GM18861 (cell line): ENCODE results near the gene CACTIN.
A peak's percentile ranks its signal among the peaks of the same experiment; 100 is the strongest.

Source experiments
- ATAC-seq: cut with Tn5 transposase; IDR thresholded peaks from one replicate; pipeline ENCODE4 v1.9.1; 2021; ENCODE audit not compliant: unreplicated experiment

CACTIN gene

GRCh38 chr19:3612330-3612729 lies 14.3 kb downstream of the CACTIN start:
- ATAC-seq = no peak

DNA sequence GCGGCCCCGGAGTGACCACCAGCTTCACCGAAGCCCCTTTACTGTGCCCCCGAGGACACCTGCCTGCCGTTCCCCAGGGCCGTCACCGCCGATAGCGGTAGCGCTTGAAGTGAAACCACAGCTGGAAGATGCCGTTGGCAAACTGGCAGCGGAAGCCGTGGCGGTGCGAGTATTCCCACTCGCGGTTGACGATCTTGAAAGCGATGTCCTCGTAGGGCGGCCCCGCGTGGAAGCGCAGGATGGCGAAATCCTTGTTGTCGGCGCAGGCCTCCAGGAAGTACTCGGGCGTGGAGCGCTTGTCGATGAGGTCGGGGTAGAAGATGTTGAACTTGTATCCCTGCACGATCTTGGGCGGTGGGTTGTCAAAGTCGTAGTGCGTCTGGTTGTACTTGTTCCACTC lies 14.7 kb downstream of the CACTIN start:
- no peak for ATAC-seq

GRCh38 chr19:3610745-3611717 lies 15.6 kb downstream of the CACTIN start:
- ATAC-seq = no peak

GRCh38 chr19:3609779-3610719 lies 16.5 kb downstream of the CACTIN start:
- ATAC-seq = no peak

DNA sequence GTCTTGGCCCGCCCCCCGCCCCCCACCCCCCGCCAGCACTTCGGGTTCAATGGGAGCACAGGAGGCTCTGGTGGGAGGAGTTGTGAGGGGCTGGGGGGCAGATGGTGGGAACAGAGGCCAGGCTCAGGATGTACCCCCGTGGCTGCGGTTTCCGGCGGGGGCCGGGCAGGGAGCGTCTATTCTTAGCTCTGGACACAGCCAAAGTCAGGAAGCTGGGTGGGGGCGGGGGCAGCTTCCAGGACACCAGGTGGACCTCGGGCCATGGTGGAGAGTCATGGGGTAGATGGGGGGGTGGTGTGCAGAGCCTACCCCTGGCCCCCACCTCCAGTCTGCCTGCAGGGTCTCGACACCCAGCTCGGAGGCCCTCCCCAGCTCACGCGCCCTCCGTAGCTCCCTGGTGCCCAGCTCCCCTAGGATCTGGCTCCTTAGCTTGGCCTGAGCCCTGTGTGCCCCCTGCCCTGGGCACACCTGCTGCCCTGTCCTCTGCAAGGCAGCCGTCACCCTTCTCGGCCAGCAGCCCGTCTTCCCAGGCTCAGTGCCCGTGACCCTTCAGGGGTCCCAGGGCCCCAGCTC lies 17.8 kb downstream of the CACTIN start:
- no peak for ATAC-seq

DNA sequence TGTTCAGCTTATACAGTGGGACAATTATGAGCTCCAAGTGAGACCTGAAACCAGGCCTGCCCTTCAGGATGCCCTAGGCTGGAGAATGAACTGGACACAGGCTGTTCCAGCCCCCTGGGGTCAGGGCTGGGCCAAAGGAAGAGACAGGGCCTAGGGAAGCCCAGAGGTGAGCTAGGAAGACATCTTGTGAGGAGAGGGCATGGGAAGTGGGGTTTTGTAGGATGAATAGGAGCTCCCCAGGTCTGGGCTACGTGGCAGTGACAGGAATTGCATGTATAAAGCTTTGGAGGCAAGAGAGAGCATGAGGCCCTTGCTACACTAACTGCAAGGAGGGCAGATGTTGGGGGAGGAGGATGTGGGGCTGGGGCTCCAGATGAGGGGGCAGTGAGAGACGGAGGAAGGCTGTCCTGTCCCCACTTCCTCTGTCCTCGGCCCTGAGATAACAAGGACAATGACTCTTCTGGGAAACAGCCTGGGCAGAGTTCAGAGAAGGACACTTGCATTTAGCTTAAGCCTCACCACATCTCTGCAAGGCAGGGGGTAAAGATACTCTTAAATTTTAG lies 18.4 kb downstream of the CACTIN start:
- ATAC-seq = no peak

GRCh38 chr19:3607303-3608078 lies 19.1 kb downstream of the CACTIN start:
- ATAC-seq = no peak

GRCh38 chr19:3606690-3607289 lies 19.8 kb downstream of the CACTIN start, which contains the start of gene TBXA2R:
TSS of gene TBXA2R (minus strand) at chr19:3606875. CDS start at chr19:3600634, 6,241 bp downstream.
- no peak for ATAC-seq

GRCh38 chr19:3606174-3606689 lies 20.4 kb downstream of the CACTIN start:
- no peak for ATAC-seq

DNA sequence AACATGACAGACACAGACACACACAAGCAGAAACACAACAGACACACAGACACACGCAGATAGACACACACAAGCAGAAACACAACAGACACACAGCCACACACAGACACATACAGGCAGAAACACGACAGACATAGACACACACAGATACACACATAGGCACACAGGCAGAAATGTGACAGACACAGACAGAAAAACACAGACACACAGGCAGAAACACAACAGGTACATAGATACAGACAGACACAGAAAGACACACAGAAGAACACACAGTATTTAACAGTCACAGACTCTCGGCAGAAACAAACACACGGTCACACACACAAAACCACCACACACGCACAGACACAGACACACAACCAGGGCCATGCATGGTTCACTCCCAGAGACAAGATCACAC lies 20.8 kb downstream of the CACTIN start:
- no peak for ATAC-seq

DNA sequence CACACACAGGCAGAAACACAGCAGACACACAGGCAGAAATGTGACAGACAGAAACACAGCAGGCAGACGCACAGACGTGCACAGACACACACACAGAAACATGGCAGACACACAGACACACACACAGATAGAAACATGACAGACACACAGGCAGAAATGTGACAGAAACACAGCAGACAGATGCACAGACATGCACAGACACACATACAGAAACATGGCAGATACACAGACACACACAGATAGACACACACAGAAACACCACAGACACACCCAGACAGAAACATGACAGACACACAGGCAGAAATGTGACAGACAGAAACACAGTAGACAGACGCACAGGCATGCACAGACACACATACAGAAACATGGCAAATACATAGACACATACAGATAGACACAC lies 21.2 kb downstream of the CACTIN start:
- no peak for ATAC-seq

DNA sequence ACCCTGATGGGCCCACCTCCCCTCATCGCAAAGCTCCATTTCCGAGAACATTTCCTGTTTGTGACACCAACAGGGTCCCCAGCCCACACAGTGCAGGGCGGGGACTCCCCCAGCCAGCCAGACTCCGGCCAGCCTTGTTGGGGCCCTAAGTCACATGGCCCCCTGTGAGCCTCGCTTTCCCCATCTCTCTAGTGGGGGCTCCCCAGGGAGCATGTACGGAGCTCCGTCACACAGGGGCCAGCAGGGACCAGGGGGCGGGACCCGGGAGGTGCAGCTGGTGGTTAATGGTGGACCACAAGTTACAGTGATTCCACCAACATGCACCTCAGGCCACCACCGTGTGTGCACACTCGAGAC lies 21.6 kb downstream of the CACTIN start:
- peak; percentile 62 for ATAC-seq

DNA sequence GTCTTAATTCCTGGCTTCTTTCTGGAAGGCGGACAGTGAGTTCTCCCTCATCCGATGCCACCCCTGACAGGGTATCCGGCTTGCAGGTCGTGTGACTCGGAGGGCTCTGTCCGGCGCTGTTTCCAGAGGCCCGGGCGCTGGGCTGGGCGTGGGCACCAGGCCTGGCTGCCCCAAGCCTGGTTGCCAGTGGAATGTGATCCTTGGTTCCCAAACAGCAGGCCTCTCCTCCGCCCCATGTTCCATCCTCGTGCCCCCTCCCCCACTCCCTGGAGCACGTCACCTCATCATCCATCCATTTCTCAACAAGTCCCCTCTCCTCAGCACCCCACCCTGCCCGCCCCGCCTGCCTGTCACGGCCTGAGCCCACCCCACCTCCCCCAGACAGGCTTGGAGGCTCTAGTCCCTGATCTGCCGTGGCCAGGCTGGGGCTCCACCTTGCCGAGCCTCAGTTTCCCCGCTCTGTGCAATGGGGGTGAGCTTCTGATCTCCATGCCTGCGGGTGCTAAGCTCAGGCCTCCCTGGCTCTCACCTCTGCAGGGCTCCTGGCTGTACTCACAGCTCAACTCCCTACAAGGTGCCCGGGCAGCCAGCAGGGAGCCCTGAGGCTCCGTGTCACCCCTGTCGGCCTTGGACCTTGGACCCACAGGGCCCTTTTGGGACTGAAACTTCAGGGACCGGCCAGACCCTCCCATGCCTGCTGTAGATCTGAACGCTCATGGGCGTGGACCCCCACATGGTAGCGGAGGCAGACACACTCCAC lies 22.2 kb downstream of the CACTIN start:
- ATAC-seq = no peak

DNA sequence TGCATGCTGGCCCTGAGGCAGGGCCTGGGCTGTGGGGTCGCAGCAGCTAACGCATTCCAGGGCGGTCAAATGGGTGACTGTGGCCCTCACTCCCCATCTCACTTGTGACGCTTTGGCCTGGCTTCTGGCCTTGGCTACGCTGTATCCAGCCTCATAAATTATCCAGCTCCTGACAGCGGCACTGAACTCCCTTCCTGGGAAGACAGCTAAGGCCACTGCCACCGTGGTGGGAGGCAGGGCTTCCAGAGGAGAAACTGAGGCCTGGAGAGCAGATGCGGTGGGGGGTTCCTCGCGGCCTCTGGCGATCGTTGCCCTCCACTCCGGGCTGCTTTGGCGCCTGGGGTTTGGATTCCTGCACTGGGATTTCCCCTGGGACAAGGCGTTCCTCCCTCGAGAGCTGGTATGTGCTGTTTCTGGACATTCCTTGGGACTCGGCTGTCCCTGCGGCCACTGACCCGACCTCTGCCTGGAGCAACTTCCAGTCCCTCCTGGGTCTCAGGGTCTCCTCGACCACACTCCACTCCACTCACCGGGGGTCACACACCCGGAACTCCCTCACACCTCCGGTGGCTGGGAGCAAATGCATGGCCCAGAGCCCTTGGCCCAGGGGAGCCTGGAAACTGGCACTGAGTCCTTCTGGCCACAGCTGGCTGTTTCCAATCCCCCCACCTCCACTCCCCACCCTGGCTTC lies 23.3 kb downstream of the CACTIN start:
- no peak for ATAC-seq

DNA sequence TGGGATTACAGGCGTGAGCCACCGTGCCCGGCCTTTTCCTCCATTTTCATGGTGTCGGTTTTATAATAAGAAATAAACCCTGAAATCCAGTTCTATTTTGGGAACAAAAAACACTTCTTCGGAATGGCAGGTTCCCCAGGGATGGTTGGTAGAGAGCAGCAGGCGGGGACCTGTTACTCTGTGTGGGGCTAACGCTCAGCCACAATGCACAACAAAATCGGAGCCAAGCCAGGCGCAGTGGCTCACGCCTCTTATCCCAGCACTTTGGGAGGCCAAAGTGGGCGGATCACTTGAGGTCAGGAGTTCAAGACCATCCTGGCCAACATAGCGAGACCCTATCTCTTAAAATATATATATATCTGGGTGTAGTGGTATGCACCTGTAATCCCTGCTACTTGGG lies 25.6 kb downstream of the CACTIN start:
- ATAC-seq = no peak

- no peak for ATAC-seq
Observed at GRCh38 chr19:3599776-3600187, 26.8 kb downstream of the CACTIN start.

- ATAC-seq = no peak
Observed at GRCh38 chr19:3595521-3596061, 31.0 kb downstream of the CACTIN start.

- ATAC-seq = no peak
Observed at GRCh38 chr19:3593156-3593555, 33.4 kb downstream of the CACTIN start.
